Endothelial cell of umbilical vein (primary cell): Measurements from ENCODE around the gene PPM1M.

Experiments
- CTCF ChIP-seq, 2 donors: IDR thresholded peaks; 1 replicate in 1 of 2; 2 replicates in 1 of 2; pipeline ENCODE4 v1.5.1; 2011; ENCODE audit warnings: low read length in 2 of 2, mild to moderate bottlenecking in 2 of 2, moderate library complexity in 2 of 2, control low read depth in 1 of 2, inconsistent platforms in 1 of 2, low read depth in 1 of 2; ENCODE audit not compliant: insufficient read depth in 1 of 2; ENCODE audit errors: extremely low read depth in 1 of 2
- EZH2 ChIP-seq: IDR thresholded peaks from 2 replicates; pipeline ENCODE4 v1.6.1; 2012; ENCODE audit warnings: borderline replicate concordance, low read depth, mild to moderate bottlenecking, moderate library complexity, low read length, inconsistent platforms; ENCODE audit not compliant: severe bottlenecking
- FOS ChIP-seq: IDR thresholded peaks from 2 replicates; pipeline ENCODE4 v1.6.1; 2011; ENCODE audit warnings: mild to moderate bottlenecking, low read length, moderate library complexity, borderline replicate concordance; ENCODE audit not compliant: insufficient read depth
- JUN ChIP-seq: IDR thresholded peaks from 2 replicates; pipeline ENCODE4 v1.6.1; 2011; ENCODE audit warnings: borderline replicate concordance, low read depth; ENCODE audit not compliant: insufficient read length, insufficient read depth
- MAX ChIP-seq: IDR thresholded peaks from 2 replicates; pipeline ENCODE4 v1.6.1; 2011; ENCODE audit not compliant: insufficient read depth, insufficient read length
- POLR2A ChIP-seq: IDR thresholded peaks from 2 replicates; pipeline ENCODE4 v1.6.1; 2012; ENCODE audit warnings: low read depth, mild to moderate bottlenecking, control low read depth, low read length
- POLR2AphosphoS5 ChIP-seq: IDR thresholded peaks from 2 replicates; pipeline ENCODE4 v1.6.1; 2012; ENCODE audit warnings: low read depth, mild to moderate bottlenecking, control low read depth, low read length, moderate library complexity; ENCODE audit not compliant: insufficient read depth

- TF ChIP-seq CTCF (IDR thresholded peaks at IDR 0.05; ENCODE audit: extremely low read depth in 1 of 2, insufficient read depth in 1 of 2, low read depth in 1 of 2, low read length in 2 of 2) (no peak), POLR2A (peak; percentile 64), FOS (no peak), POLR2AphosphoS5 (no peak), EZH2 (no peak), MAX (no peak), JUN (no peak)
These were observed 34.5 kb downstream of the PPM1M start for GRCh38 chr3:52280050-52280461.
